ENCODE measurements around the gene TMEFF2.
"Not testable (repeated sequence)": the region's sequence is repeated elsewhere in the genome, so short reads cannot be mapped to it uniquely, and the experiment has no call there.

Gene TMEFF2

DNA sequence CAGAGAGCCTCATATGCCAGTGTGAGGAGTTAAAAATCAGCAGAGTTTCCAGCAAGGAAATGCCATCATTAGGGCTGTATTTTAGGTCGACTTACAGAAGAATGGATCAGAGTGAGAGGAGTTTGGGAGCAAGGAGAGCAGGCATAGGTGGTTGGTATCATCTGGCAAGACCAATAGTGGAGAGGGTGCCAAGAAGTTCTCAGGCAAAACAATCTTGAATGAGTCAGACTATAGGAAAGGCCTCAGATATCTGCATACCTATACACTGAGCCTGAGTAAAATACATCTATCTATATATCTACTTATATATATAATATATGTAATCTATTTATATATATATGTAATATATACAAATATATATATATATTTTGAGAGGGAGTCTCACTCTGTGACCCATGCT lies 57.3 kb downstream of the TMEFF2 start:
- no peak for FAIRE-seq
- no peak for DNase-seq (ENCODE audit: extremely low spot score, insufficient read length, low read depth)

DNA sequence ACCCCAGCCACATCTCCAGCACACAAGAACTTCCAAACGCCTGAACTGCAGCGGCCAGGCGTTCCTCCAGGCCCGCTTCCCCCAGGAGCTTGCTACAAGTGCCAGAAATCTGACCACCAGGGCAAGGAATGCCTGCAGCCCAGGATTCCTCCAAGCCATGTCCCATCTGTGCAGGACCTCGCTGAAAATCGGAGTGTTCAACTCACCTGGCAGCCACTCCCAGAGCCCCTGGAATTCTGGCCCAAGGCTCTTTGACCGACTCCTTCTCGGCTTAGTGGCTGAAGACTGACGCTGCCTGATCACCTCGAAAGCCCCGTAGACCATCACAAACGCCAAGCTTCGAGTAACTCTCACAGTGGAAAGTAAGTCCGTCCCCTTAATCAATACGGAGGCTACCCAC lies 62.1 kb downstream of the TMEFF2 start:
- not testable (repeated sequence) for FAIRE-seq

DNA sequence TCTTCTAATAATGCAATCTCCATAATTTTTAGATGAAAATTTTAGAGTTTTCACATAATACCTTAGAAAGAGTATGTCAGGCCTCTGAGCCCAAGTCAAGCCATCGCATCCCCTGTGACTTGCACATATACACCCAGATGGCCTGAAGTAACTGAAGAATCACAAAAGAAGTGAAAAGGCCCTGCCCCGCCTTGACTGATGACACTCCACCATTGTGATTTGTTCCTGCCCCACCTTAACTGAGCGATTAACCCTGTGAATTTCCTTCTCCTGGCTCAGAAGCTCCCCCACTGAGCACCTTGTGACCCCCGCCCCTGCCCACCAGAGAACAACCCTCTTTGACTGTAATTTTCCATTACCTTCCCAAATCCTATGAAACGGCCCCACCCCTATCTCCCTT lies 64.4 kb downstream of the TMEFF2 start:
- not testable (repeated sequence) for FAIRE-seq; DNase-seq (ENCODE audit: extremely low spot score, insufficient read length, low read depth)

More for the DNA sequence above, 62.1 kb downstream of the TMEFF2 start:
- not testable (repeated sequence) for DNase-seq (ENCODE audit: extremely low spot score, insufficient read length, low read depth)

DNA sequence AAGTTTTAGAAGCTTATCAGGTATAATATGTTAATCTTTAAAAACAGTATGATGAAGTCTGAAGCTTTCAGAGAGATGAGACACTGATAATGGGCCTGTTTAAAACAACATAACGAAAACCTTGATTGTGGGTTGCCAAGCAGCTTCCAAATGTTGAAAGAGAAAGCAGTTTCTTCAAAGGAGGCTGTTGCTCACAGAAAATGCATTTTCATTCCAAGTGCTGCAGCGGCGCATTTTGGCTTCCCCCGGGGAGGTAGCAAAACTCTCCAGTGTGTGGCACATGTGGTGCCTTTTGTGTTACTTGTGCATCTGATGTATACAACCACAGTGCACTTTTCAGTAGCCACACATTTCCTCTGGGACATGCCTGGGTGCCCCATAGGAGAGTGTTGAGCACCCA lies 66.1 kb downstream of the TMEFF2 start:
- FAIRE-seq (no peak), DNase-seq (ENCODE audit: extremely low spot score, insufficient read length, low read depth) (no peak)

DNA sequence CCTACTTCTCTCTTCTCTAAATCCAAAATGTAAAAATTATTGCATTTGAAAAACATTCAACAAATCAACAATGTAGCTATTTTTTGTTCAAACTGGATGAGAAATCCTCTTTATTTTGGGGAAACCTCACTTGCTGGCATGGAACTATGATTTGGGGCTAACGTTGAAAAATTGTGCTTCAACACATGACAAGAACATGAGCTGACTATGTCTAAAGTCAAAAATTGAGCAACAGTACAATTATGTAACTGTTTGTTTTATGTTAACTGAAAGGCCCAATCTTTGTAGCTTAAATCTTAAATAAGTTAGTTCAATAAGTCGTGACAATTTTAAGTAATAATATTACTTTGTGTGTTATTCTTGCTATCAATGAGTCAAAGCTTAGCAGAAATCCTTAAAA lies 67.3 kb downstream of the TMEFF2 start:
- FAIRE-seq (no peak), DNase-seq (ENCODE audit: extremely low spot score, insufficient read length, low read depth) (no peak)

DNA sequence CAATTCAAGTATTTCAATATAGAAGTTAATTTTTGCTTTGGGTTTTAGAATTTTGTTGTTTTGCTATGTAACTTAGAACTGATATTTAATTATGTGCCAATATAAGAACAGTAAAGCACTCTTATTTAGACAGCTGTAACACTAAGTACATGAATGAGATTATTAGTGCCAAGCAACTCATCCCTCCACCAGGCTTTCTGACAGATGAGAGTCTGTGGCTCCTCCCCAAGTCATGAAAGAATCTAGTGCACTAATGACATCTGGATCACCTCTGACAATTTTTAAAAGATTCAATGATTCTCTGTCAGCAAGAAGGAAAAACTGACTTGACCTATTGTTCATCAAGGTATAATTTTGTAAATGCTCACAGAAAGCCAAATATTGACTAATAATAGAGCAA lies 67.8 kb downstream of the TMEFF2 start:
- DNase-seq (ENCODE audit: extremely low spot score, insufficient read length, low read depth) (no peak), FAIRE-seq (no peak)

DNA sequence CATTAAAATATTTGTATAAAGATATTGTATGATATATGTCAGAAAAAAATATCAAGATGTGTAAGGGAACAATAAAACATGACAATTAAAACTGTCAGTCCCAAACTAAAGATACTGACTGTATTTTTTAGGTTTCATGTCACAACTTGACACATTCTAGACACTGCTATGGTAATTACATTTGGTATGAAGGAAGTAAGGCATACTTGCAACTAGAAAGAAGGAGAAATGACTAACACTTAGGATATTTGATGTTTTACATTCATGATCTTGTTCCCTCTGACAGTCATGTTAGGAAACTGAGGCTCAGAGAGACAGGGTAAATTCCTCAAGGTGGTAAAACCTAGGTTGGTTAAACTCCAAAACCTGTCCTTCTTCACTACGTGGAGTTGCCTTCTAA lies 68.3 kb downstream of the TMEFF2 start:
- no peak for DNase-seq (ENCODE audit: extremely low spot score, insufficient read length, low read depth)
- no peak for FAIRE-seq

DNA sequence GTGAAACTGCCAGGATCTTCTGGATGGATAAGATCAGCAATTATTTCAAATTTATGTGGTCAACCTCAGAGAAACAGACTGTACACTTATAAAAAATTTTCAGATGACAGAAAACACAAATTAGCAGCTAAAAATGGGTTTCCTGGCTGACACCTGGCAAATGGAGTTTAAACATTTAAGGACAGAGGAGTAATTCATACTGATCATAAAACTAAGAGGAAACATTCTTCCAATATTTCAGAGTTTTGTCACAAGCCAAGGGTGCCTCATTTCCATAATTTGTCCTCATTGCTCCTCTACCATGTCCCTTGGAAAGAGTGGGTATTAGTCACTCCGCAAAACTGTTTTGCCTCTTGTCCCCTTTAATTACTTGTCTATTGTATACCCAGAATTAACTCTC lies 70.2 kb downstream of the TMEFF2 start:
- DNase-seq (ENCODE audit: extremely low spot score, insufficient read length, low read depth) = no peak
- FAIRE-seq = no peak

DNA sequence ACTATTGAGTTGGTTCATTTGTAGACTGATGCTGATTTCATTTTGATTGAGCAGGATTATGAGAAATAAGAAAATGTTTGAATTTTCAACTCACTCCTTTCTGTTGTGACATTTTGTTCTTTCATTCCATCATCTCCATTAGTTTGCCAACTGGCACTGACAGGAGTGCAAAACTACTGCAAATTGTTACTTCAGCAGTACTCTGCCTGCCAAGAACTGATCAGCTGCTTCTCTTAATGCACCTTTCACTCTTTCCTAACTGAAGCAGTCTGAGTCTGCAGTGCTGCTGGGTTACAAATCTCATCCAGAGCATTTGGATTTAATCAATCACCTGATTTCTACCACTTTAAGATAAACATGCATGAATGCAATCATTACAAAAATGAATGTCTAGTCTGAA lies 70.9 kb downstream of the TMEFF2 start:
- FAIRE-seq (no peak), DNase-seq (ENCODE audit: extremely low spot score, insufficient read length, low read depth) (no peak)

DNA sequence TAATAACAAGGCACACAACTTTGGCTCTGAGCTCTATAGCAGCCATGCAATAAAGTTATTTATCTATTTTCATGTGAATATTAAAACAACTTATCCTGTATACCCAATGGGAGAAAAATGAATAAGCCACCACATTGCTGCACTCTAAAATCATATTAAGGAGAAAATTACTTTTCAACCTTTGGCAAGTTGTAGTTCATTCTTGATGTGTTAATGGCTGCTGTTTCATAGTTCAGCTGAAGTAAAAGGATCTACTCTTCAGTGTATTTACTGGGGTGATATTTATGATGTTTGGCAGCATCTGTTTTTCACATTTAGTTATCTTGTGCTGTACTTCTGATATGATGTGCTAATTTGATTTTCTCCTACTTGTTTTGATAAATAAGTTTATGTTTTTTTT lies 71.8 kb downstream of the TMEFF2 start:
- no peak for FAIRE-seq
- no peak for DNase-seq (ENCODE audit: extremely low spot score, insufficient read length, low read depth)

DNA sequence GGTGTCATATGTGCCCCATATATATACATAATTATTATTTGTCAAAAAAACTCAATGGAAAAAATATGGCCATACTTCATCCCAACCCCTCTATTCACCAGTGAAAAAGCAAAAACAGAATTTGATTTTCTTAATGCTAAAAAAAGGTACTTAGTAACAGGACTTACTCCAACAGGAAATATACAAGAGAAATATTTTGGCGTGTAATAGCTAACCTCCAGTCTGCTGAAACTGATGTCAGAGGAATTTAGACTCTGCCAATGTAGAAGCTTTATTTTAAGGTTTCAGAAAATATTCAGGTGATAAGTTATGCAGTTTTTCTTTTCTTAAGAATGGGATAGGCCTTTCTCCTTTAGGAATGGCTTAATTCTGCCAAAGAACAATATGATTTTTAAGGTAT lies 72.6 kb downstream of the TMEFF2 start:
- FAIRE-seq = no peak
- no peak for DNase-seq (ENCODE audit: extremely low spot score, insufficient read length, low read depth)

DNA sequence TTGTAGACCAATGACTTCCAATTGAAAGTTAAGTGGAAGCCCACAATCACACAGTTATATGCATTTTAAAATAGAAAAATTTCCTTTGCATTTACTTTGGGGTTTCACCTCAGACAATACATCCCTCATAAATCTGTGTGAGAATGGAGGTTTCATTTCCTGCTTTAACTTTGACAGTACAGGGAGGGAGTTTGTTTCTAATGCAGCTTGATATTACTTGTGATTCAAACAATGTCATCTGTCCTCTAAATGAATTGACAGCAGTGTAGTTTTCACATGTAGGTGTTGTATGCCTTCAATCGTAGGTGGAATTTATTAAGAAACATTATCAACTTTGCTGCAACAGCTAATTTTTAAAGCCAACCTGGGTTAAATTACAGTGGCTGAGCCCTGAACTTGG lies 75.2 kb downstream of the TMEFF2 start:
- DNase-seq (ENCODE audit: extremely low spot score, insufficient read length, low read depth) = no peak
- no peak for FAIRE-seq

DNA sequence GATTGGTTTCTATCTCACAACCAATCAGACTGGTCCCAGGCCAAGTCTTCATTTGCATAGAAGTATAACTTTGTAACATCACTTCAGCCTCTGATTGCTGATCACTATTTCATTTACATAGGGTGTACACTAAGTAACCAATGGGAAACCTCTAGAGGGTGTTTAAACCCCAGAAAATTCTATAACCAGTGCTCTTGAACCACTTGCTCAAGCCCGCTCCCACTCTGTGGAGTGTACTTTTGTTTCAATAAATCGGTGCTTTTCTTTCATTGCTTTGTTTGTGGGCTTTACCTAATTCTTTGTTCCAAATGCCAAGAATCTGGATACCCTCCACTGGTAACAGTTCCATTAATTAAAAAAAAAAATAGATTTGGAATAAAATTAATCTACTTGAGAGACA lies 77.0 kb downstream of the TMEFF2 start:
- no peak for DNase-seq (ENCODE audit: extremely low spot score, insufficient read length, low read depth)
- FAIRE-seq = no peak

DNA sequence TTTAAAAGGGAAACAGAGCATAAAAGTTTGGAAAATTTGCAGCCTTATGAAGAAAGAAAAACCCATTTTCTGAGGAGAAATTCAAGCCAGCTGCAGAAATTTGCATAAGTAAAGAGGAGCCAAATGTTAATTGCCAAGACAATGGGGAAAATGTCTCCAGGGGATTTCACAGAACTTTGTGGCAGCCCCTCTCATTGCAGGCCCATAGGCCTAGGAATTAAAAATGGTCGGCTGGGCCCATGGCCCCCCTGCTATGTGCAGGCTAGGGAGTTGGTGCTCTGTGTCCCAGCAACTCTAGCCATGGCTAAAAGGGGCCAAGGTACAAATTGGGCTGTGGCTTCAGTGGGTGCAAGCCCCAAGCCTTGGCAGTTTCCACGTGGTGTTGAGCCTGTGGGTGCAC lies 83.2 kb downstream of the TMEFF2 start:
- not testable (repeated sequence) for FAIRE-seq; DNase-seq (ENCODE audit: extremely low spot score, insufficient read length, low read depth)

DNA sequence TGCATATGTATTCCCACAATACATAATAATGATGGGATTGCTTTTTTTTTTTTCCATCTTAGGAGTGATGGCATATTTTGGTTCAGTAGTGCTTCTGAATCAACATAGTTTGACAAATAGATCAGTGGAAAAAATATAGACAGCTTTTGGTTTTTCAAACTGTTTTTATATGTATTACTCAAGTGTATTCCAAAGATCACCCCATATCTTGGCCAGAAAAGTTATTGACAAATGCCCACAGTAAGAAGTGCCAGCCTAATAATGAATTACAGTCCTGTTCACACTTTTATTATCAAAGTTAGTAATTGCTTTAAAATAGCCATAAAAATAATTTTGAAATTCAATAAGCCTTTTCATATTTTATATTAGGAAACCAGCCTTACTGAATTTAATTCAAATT lies 95.0 kb downstream of the TMEFF2 start:
- FAIRE-seq (no peak), DNase-seq (ENCODE audit: extremely low spot score, insufficient read length, low read depth) (no peak)

DNA sequence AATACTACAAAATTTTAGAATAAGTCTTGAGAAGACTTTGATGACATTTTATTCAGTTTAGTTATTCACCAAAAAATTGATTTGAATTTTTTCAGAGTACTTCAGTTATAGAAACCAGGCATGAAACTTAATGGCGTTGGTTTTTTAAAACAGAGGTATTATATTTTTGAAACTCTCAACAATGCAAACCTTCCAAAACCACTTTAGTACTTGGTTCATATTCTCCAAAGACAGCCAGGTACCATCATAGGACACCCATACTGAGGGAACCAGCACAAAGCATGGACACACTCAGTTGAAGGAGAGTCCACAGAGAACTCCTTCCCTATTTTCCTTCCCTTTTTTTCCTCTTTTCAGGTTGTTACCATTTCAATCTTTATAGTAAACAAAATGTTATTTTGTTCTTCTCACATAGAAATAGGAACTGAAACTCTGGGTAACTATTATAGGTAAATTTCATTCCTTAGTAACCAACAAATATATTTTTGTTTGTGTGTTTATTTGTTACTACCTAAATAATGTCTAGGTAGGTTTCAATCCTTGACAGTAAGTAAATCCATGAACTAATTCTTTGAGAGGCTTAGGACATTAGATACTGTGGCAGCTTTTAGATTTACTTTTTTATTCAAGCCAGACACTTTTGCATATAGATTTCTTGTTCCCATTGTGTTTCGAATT lies 95.8 kb downstream of the TMEFF2 start:
- FAIRE-seq (no peak), DNase-seq (ENCODE audit: extremely low spot score, insufficient read length, low read depth) (no peak)

DNA sequence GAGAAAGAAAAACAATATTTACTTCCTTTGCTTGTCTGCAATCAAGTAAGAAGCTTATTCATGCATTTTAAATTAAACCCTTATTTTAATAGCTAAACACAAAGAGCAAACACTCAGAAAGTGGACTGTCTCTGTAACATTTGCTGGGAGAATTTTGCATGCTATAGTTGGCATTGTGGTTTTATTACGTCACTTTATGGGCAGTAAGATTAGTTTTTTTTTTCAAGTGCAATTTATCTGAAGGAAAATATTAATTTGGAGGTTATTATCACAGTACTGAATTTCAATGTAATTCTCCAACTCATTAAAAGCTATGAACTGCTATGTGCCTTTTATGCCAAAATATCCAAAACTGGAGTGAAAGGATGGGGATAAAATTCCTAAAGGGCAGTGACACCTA lies 103.3 kb downstream of the TMEFF2 start:
- FAIRE-seq = no peak
- no peak for DNase-seq (ENCODE audit: extremely low spot score, insufficient read length, low read depth)

DNA sequence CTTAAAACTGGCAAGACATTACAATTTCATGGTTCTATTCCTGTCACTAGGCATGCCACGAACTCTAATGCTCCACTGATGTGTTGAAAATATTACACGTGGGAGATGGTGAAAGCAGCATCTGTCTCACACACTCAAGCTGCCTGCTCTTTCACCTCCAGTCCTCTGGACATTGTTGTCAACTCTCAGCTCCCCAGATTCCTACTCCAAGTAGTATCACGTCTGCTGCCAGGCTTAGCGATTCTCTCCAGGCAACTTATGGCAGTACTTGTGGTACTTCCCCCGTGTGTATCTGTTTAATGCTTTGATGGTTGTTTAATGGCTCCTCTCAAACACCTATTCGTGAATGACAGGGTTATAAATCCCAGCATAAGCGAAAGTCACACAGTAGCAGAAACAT lies 103.8 kb downstream of the TMEFF2 start:
- FAIRE-seq (no peak), DNase-seq (ENCODE audit: extremely low spot score, insufficient read length, low read depth) (no peak)

DNA sequence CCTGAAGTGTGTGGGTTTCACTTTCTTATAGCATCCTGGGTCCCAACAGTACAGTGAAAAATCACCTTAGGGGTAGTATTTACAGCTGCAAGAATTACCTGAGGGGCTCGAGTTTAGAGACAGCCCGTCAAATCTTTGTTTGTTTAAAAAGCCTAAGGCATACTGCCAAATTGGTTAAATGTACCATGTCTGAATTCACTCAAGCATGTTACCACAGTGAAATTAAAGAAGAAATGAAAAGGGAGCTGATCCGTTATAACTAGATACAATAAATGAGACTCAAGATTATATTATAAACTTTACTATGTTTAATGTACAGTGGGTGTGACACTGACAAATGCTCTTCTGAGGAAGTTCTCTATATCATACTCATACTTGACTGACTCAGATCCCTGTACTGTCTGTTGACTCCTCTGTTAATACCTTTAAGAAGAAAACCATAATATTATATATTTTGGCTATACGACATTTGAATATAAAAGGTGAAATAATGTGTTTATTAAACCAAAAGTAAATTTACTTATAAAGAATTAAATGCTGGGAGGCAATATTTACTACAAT lies 107.3 kb downstream of the TMEFF2 start:
- FAIRE-seq (no peak), DNase-seq (ENCODE audit: extremely low spot score, insufficient read length, low read depth) (no peak)

DNA sequence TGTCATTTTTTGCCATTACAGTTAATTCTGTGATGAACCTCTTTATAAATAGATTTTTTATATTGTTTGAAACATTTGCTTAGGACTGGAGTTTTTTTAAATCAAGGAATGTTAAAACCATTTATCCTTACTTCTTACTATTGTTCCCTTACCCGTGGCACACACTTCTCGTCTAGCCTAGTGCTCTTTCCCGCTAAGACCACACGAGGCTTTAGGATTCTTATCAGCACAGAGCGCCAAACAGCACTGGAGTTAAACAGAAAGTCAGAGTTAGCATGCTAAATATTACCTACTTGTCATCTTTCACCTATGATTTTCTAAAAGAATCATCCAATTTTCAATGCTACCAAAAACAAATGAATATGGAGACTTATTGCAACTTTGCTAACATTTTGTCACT lies 112.6 kb downstream of the TMEFF2 start:
- no peak for FAIRE-seq

DNA sequence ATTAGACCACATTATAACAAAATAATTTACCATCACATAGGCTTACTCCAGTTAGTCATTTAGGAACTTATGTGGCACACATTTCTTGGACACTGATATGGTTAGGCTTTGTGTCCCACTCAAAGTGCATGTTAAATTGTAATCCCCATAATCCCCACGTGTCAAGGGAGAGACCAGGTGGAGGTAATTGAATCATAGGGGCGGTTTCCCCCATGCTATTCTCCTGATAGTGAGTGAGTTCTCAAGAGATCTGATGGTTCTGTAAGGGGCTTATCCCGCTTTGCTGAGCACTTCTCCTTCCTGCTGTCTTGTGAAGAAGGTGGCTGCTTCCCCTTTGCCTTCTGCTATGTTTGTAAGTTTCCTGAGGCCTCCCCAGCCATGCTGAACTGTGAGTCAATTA lies 114.6 kb downstream of the TMEFF2 start:
- not testable (repeated sequence) for FAIRE-seq

More for the DNA sequence above, 112.6 kb downstream of the TMEFF2 start:
- DNase-seq (ENCODE audit: extremely low spot score, insufficient read length, low read depth) = no peak

DNA sequence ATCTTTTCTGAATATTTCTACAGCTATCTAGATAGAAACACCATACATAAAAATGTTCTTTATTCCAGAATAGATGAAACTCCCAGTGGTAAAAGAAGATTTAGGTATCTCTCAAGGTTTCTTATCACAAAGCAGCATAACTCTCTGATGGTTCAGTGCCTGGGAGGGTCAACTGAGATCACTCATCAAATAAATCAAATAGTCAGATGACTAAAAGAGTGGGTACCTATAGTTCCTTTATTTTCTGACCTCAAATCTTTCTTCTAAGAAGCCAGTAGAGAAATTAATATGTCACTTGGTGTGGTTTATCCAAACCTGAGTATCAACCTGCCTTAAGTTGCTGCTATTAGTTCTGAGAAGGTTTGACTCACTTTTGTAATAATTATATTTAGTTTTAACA lies 120.9 kb downstream of the TMEFF2 start:
- no peak for FAIRE-seq

More for the DNA sequence above, 114.6 kb downstream of the TMEFF2 start:
- not testable (repeated sequence) for DNase-seq (ENCODE audit: extremely low spot score, insufficient read length, low read depth)

More for the DNA sequence above, 120.9 kb downstream of the TMEFF2 start:
- no peak for DNase-seq (ENCODE audit: extremely low spot score, insufficient read length, low read depth)
